Prostate gland (tissue), 2 donors: ENCODE results near the gene POLR3GL.

Experiments used
- CTCF ChIP-seq, 4 experiments: fragments of 200-600 bp in 2 of 4; fragments of 450-650 bp in 2 of 4; sonication (generic) in 2 of 4; IDR thresholded peaks; 1 replicate in 3 of 4; 2 replicates in 1 of 4; pipeline ENCODE4 v1.5.1; 2016 to 2019; ENCODE audit warnings: antibody characterized with exemption in 4 of 4, mild to moderate bottlenecking in 2 of 4, moderate library complexity in 2 of 4
- POLR2A ChIP-seq: fragments of 450-650 bp; IDR thresholded peaks from one replicate; pipeline ENCODE4 v1.6.1; 2016; ENCODE audit warnings: antibody characterized with exemption, mild to moderate bottlenecking
- POLR2AphosphoS5 ChIP-seq: sonication (generic); formaldehyde crosslinking; IDR thresholded peaks from one replicate; pipeline ENCODE4 v1.6.1; 2017; ENCODE audit warnings: antibody characterized with exemption

- TF ChIP-seq CTCF (IDR thresholded peaks at IDR 0.05) = no peak
- no peak for TF ChIP-seq POLR2A
- no peak for TF ChIP-seq POLR2AphosphoS5
Measured at GRCh38 chr1:145974721-145975120, 10.2 kb downstream of the POLR3GL start.
